HCT116 (cell line): ENCODE measurements around the gene CRELD2. TPM values are rescaled to one million over a fixed set of nuclear protein-coding genes. Genes with fewer than 3 reads are reported as not detected.

Experiments
- ATAC-seq: fragments of 200-7000 bp; cut with Tn5 transposase; 2 replicates; pipeline ENCODE4 v1.9.1; 2020; ENCODE audit warnings: mild to moderate bottlenecking, moderate library complexity
- BruUV-seq: library from RNA; stranded (reverse); fragments of 400-500 nt; replicated peaks from 2 replicates; lab custom pipeline; 2021; lab: Mats Ljungman, UMichigan
- CTCF ChIA-PET: fragments of 300-600 bp; sonication (Branson Sonifier 250); formaldehyde crosslinking; loops from one replicate; lab custom pipeline; 2021; ENCODE audit warnings: antibody characterized with exemption; lab: Charles Lee
- POLR2A ChIA-PET: fragments of 300-600, 350-600 bp; sonication (Branson Sonifier 250); formaldehyde crosslinking; loops from one replicate; lab custom pipeline; 2021; ENCODE audit warnings: antibody characterized with exemption; lab: Charles Lee
- RAD21 ChIA-PET, 2 experiments: fragments of 300-600 bp; sonication (Branson Sonifier 250); formaldehyde crosslinking; loops; one replicate each; lab custom pipeline; 2023; ENCODE audit warnings: low total read pairs in 2 of 2; ENCODE audit not compliant: uncharacterized antibody in 2 of 2, unreplicated experiment in 2 of 2, low non-redundant PET in 1 of 2; lab: Charles Lee
- DNase-seq: peaks from one replicate; pipeline ENCODE4 v3.0.0-alpha.2; 2010; ENCODE audit warnings: low read depth, low spot score
- H2AFZ ChIP-seq: fragments of 200-600 bp; shearing (Covaris generic), sonication (generic); 2 replicates; pipeline ENCODE4 v1.6.1; 2017; ENCODE audit warnings: low read depth, mixed run types, mixed read lengths, antibody characterized with exemption, low read length; ENCODE audit not compliant: poor library complexity, severe bottlenecking
- H3K27ac ChIP-seq: 2 replicates; pipeline ENCODE4 v1.5.1; 2012; ENCODE audit warnings: low read depth, low read length
- H3K27me3 ChIP-seq: fragments of 200-600 bp; sonication (generic); 2 replicates; pipeline ENCODE4 v1.6.1; 2016; ENCODE audit warnings: mixed run types, low read length, mixed read lengths; ENCODE audit not compliant: insufficient read depth
- H3K36me3 ChIP-seq, 2 experiments: fragments of 200-500 bp in 1 of 2; fragments of 200-600 bp in 1 of 2; sonication (Bioruptor generic) in 1 of 2; sonication (generic) in 1 of 2; 2 replicates each; pipeline versions ENCODE4 v1.5.1 to v1.6.1; 2014 to 2016; ENCODE audit warnings: low read length in 2 of 2, inconsistent platforms in 1 of 2, mixed read lengths in 1 of 2, mixed run types in 1 of 2; ENCODE audit not compliant: insufficient read depth in 2 of 2, control insufficient read depth in 1 of 2
- H3K4me1 ChIP-seq, 2 experiments: fragments of 200-600 bp in 1 of 2; sonication (generic) in 1 of 2; 2 replicates each; pipeline versions ENCODE4 v1.5.1 to v1.6.1; 2012 to 2017; ENCODE audit warnings: low read length in 2 of 2, inconsistent platforms in 1 of 2, mild to moderate bottlenecking in 1 of 2, mixed read lengths in 1 of 2, mixed run types in 1 of 2, moderate library complexity in 1 of 2; ENCODE audit not compliant: insufficient read depth in 2 of 2, control insufficient read depth in 1 of 2
- H3K4me2 ChIP-seq: fragments of 200-600 bp; sonication (generic); 2 replicates; pipeline ENCODE4 v1.6.1; 2017; ENCODE audit warnings: mixed run types, low read length, mixed read lengths
- H3K4me3 ChIP-seq, 2 experiments: fragments of 200-600 bp in 1 of 2; sonication (generic) in 1 of 2; replicated peaks in 1 of 2; 2 replicates each; pipeline ENCODE4 v1.5.1; 2011 to 2016; ENCODE audit warnings: low read length in 2 of 2, control low read depth in 1 of 2, low read depth in 1 of 2, mild to moderate bottlenecking in 1 of 2, mixed read lengths in 1 of 2, mixed run types in 1 of 2
- H3K79me2 ChIP-seq: fragments of 200-600 bp; sonication (generic); 2 replicates; pipeline ENCODE4 v1.6.1; 2017; ENCODE audit warnings: mild to moderate bottlenecking, mixed run types, low read length, moderate library complexity, mixed read lengths; ENCODE audit not compliant: insufficient read depth
- H3K9ac ChIP-seq: fragments of 200-600 bp; sonication (generic); 2 replicates; pipeline ENCODE4 v1.6.1; 2016; ENCODE audit warnings: low read length, mixed read lengths
- H3K9me2 ChIP-seq: fragments of 200-600 bp; sonication (generic), shearing (Covaris generic); 2 replicates; pipeline ENCODE4 v1.6.1; 2017; ENCODE audit warnings: mixed run types, mild to moderate bottlenecking, moderate library complexity; ENCODE audit not compliant: insufficient read depth
- H3K9me3 ChIP-seq, 2 experiments: fragments of 200-500 bp in 1 of 2; fragments of 200-600 bp in 1 of 2; sonication (Bioruptor generic) in 1 of 2; sonication (generic) in 1 of 2; 2 replicates each; pipeline ENCODE4 v1.6.1; 2014 to 2017; ENCODE audit warnings: low read length in 2 of 2, mixed read lengths in 2 of 2, inconsistent platforms in 1 of 2, low read depth in 1 of 2, mild to moderate bottlenecking in 1 of 2, mixed run types in 1 of 2, moderate library complexity in 1 of 2; ENCODE audit not compliant: control insufficient read depth in 1 of 2, insufficient read depth in 1 of 2
- H4K20me1 ChIP-seq: fragments of 200-600 bp; sonication (generic), shearing (Covaris generic); 2 replicates; pipeline ENCODE4 v1.6.1; 2017; ENCODE audit warnings: mixed run types, mild to moderate bottlenecking, moderate library complexity; ENCODE audit not compliant: insufficient read depth
- CEBPB ChIP-seq: IDR thresholded peaks from 2 replicates; pipeline ENCODE4 v1.6.1; 2012; ENCODE audit warnings: low read depth
- ELF1 ChIP-seq: IDR thresholded peaks from 2 replicates; pipeline ENCODE4 v1.6.1; 2012; ENCODE audit warnings: low read depth, borderline replicate concordance
- EZH2phosphoT487 ChIP-seq: fragments of 200-600 bp; IDR thresholded peaks from 2 replicates; pipeline ENCODE4 v1.6.1; 2018; ENCODE audit warnings: antibody characterized with exemption, borderline replicate concordance
- RAD21 ChIP-seq: IDR thresholded peaks from 2 replicates; pipeline ENCODE4 v1.6.1; 2012; ENCODE audit warnings: low read depth, mild to moderate bottlenecking
- SP1 ChIP-seq: IDR thresholded peaks from 2 replicates; pipeline ENCODE4 v1.6.1; 2012; ENCODE audit warnings: low read depth
- YY1 ChIP-seq: IDR thresholded peaks from 2 replicates; pipeline ENCODE4 v1.6.1; 2011; ENCODE audit warnings: low read length, low read depth, moderate library complexity, mild to moderate bottlenecking; ENCODE audit not compliant: insufficient replicate concordance; ENCODE audit errors: extremely low read depth
- ZFX ChIP-seq: fragments of 450-650 bp; IDR thresholded peaks from 2 replicates; pipeline ENCODE4 v1.6.1; 2017
- intact Hi-C: fragments of 100-400 bp; cut with micrococcal nuclease; formaldehyde crosslinking; loops from 2 replicates; pipeline ENCODE4 v1.10.0; 2022
- total RNA-seq: library from RNA; stranded (reverse); gene quantifications from one replicate; pipeline ENCODE4 v1.2.1, GENCODE V29; 2021; ENCODE audit not compliant: unreplicated experiment
- TF ChIP-seq, protein P1 (sequence below): IDR thresholded peaks from 2 replicates; pipeline ENCODE4 v1.6.1; 2012; ENCODE audit warnings: low read depth
- TF ChIP-seq, protein P2 (sequence below): IDR thresholded peaks from 2 replicates; pipeline ENCODE4 v1.6.1; 2012

Gene CRELD2
- total RNA-seq, 1 experiment from 2014 or later: 45.8 TPM

DNA sequence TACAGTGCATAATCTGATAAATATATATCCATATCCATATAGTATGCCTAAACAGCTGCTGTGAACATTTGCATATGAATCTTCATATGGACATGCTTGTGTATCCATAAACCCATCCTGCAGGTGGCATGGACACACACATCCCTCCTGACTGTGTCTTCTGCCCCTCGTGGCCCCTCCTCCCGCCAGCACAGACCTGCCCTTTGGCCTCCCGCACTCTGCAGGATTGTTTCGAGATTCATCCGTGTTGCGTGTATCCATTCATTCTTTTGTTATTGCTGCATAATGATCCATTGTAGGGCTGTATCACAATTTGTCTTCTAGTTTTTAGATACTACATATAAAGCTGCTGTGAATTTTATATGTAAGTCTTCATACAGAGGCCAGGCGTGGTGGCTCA, 40.8 kb upstream of the CRELD2 start:
- H2AFZ ChIP-seq: no peak overlapping the region
- BruUV-seq: no TSS peak
- H3K27me3 ChIP-seq: no peaks in the 10 kb centered on the region
- ATAC-seq: no peak
- no peaks in the 10 kb centered on the region; the same call in 1 of the 2 replicates for H4K20me1 ChIP-seq
- H3K9ac ChIP-seq: no peak overlapping the region
- RAD21 ChIA-PET: no interaction called here
- H3K9me3 ChIP-seq: no peaks in the 10 kb centered on the region
- no peak for DNase-seq
- H3K4me2 ChIP-seq: no peak overlapping the region
- TF ChIP-seq CEBPB (no peak), ELF1 (no peak), ZFX (no peak), SP1 (no peak), EZH2phosphoT487 (no peak), YY1 (no peak), RAD21 (no peak)
- TF ChIP-seq, protein P1, sequence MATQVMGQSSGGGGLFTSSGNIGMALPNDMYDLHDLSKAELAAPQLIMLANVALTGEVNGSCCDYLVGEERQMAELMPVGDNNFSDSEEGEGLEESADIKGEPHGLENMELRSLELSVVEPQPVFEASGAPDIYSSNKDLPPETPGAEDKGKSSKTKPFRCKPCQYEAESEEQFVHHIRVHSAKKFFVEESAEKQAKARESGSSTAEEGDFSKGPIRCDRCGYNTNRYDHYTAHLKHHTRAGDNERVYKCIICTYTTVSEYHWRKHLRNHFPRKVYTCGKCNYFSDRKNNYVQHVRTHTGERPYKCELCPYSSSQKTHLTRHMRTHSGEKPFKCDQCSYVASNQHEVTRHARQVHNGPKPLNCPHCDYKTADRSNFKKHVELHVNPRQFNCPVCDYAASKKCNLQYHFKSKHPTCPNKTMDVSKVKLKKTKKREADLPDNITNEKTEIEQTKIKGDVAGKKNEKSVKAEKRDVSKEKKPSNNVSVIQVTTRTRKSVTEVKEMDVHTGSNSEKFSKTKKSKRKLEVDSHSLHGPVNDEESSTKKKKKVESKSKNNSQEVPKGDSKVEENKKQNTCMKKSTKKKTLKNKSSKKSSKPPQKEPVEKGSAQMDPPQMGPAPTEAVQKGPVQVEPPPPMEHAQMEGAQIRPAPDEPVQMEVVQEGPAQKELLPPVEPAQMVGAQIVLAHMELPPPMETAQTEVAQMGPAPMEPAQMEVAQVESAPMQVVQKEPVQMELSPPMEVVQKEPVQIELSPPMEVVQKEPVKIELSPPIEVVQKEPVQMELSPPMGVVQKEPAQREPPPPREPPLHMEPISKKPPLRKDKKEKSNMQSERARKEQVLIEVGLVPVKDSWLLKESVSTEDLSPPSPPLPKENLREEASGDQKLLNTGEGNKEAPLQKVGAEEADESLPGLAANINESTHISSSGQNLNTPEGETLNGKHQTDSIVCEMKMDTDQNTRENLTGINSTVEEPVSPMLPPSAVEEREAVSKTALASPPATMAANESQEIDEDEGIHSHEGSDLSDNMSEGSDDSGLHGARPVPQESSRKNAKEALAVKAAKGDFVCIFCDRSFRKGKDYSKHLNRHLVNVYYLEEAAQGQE: no peak
- TF ChIP-seq, protein P2, sequence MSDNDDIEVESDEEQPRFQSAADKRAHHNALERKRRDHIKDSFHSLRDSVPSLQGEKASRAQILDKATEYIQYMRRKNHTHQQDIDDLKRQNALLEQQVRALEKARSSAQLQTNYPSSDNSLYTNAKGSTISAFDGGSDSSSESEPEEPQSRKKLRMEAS: no peak
- intact Hi-C loops: no loop called here
- no peak overlapping the region for H3K27ac ChIP-seq
- POLR2A ChIA-PET: no interaction called here
- CTCF ChIA-PET: no interaction called here
- H3K4me1 ChIP-seq: no peaks in the 10 kb centered on the region
- H3K36me3 ChIP-seq: peaks cover 0 to 13% of the 10 kb centered on the region in 2 experiments; a peak in 2 of 4 replicates
- H3K79me2 ChIP-seq: peaks cover 85% of the 10 kb centered on the region
- H3K9me2 ChIP-seq: no peaks in the 10 kb centered on the region
- H3K4me3 ChIP-seq: no peak overlapping the region
